GF-D8 (cell line): Measurements from ENCODE around the gene MAML2.
A peak's percentile ranks its signal among the peaks of the same experiment; 100 is the strongest.

Experiments used
- DNase-seq: peaks from one replicate; lab custom pipeline; 2025; lab: John Stamatoyannopoulos, UW

The MAML2 gene

DNA sequence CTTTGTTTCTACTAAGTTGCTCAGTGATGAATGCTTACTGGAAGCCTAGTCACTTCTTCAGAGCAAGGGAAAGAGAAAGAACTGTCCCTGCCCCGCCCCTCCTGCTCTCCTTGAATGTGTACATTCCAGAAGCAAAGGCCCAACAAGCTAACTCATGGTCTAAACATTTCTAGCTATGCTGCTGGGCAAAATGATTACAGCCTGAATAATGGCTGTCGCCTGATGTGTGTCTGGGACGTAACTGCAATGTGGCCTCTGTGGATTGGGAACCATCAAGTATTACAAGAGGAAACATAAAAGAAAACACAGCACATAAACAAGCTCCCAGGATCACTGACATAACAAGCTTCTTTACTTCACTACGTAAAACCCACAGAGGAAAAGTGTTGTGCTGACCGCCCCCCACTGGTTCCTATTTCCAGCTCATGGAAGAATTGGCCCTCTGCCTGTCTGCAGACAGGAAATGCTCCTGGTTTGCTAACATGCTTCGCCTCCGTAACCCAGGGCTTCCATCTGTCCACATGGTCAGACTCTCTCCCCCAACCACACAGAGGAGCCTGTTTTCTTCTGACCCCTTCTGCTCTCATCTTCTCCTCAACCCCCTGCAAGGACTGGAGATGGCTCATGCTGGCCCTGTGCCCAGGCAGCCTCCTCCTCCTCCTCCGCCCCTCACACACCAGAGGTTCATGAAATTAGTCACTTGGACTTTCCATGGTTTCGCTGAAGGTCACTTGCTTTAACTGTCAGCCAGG lies 187.2 kb downstream of the MAML2 start:
- DNase-seq = no peak

DNA sequence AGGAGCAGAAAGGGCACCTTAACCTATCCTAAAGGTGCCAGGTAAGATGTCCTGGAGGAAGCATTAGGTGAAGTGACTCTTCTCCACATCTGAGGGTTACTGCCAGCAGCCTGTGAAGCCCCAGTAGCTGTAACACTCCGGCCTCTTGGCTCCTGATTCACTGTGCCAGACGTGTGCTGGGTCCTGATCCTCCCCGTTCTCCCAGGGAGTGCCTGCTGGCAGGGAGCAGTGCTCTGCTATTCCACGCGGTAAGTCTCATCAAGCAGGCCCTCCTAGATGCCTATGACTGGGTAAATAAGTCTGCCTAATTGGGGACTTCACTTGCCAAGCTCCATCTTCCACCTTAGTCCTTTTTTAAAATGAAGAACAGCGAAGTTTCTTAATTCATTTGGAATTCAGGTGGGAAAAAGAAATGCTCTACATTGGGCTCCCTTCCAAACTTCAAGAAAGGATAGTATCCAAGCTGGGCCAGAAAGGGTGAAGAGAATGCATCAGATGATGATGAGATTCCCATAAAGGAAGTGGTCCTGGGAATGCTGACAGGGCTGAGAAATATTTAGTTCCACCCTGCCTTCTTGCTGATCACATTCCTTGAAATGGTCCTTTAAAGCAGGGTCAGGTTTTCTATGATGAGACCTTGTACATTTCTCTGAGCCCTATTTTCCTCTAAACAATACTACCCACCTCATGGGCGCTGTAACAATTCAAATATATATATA lies 188.0 kb downstream of the MAML2 start:
- DNase-seq = no peak

DNA sequence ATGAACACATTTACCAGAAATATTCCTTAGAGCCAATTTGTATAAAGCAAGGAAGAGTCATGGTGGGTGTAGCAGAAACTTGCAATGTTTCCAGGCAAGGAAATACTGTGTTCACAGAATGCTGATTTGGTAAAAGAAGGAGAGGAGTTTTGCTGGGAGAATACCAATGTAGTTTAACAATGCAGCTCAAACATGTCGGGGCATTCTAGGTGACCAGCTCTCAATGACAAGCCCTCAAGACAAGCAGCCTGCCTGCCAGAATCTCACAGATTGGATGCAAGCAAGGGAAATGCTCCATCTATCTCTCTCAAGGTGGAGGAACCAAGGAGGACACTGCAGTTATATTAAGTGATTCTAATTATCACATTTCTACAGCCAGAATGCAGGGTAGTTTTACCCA lies 190.4 kb downstream of the MAML2 start:
- no peak for DNase-seq

DNA sequence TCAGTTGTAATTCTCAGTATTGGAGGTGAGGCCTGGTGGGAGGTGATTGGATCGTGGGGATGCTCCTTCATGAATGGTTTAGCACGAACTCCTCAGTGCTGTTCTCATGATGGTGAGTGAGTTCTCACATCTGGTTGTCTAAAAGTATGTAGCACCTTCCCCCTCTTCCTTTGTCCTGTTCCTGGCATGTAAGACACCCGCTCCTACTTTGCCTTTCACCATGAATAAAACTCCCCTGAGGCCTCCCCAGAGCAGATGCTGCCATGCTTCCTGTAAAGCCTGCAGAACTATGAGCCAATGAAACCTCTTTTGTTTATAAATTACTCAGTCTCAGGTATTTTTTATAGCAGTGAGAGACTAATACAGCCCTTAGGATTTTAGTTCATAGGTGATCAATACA lies 191.5 kb downstream of the MAML2 start:
- DNase-seq = no peak

DNA sequence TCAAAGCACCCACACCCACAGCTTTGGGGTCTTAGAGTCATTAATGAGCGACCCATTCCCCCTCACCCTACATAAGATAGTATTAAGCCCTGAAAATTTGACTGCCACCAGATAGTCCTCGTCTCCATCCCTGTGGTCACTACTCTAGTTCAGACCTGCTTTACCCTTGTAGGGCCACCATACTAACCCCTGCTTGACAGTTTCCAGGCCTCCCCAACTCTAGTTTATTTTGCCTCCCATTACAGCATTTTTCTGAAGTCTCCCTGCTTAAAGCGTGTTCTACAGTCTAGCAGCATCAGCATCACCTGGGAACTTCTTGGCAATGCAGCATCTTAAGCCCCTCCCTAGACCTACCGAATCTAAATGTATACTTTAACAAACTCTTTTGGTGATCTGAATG lies 192.4 kb downstream of the MAML2 start:
- DNase-seq = no peak

DNA sequence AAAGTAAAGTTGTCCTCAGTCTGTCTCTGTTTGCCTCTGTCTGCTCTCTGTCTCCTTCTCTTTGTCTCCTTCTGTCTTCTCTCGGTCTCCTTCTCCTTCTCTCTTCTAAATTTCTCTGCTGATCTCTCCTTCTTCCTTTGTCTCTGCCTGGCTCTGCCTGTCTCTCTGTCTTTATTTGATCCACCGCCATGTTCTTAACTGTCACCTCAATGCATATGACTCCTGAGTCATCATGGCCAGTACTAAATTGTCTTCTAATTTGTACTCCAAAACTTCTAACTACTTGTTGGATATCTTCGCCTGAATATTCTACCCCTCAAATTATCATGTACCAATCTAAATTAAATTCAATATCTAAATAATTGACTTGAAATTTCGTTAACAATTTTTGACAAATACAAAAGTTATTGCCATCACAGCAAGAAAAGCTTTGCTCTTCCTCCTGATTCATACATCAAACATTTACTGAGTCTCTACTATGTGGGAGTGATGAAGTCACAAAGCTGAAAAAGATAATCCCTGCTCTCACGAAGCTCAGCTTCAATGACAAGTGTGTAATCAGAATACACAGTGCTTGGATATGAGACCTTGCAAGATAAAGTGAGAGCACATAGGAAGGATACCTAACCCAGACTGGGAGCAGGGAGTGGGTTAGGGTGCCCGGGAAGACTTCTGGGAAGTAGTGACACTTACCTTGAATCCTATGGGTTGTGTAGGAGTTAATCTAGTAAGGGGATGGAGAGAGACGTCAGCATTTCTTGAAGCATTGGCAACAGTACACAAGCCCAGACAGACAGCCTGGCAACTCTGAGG lies 193.0 kb downstream of the MAML2 start:
- no peak for DNase-seq

DNA sequence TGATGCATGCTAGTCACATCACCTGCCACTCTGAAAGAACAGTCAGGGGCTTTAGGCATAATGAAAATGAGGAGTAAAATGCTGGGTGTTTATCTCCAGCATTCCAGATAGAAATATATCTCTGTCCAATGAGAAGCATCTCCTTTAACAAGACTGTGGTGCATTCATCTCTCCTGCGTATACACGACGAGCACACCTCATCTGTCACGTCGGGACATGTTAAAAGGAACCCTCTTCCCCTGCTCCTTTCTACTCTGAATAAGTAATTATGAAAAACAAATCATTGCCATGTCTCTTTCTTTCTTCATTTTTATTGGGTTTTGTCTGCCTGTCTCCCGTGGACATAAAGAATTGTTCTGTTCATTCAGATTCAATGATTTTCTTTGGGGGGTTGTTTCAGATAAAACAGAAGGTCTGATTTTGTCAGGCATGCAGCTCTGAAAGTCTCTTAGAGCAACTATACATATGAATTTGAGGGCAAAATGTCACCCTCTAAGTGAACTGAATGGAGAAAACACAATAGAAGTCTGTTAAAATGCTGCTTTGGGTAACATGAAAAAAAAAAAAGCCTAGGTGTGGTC lies 195.0 kb downstream of the MAML2 start:
- DNase-seq = no peak

DNA sequence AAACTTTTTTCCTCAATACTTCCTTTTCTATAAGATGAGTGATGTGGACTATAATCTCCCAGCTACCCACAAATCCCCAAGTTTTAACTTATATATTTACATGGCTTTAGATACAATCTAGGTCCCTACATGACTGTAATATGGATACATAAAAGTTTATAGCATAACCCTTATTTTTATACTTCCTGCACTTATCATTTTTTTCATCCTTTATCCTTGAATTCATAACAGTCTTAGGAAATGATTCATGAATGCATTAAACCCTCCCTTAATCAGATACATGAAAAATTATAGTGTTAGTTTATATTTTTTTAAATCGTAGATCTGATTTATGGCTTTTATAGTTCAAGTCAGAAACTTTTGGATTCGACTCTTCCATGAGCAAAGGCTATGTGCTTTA lies 195.8 kb downstream of the MAML2 start:
- no peak for DNase-seq

DNA sequence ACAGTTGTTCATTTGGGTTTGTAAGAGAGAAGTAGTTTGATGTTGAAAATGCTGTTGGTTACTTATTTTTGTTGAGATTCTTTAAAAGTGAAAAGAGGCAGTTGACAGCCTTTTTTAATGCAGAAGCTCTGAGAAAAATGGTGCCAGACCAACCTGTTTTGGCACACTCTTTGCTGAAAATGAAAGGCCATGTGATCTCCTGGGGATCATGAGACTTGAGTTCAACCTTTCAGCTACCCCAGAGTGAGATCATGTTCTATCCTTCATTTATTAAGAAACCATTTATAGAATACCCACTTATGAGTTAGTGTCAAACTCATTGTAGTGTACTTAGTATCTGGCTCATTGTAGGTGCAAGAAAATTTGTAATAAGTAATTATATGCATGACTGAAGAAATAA lies 196.2 kb downstream of the MAML2 start:
- DNase-seq = no peak

DNA sequence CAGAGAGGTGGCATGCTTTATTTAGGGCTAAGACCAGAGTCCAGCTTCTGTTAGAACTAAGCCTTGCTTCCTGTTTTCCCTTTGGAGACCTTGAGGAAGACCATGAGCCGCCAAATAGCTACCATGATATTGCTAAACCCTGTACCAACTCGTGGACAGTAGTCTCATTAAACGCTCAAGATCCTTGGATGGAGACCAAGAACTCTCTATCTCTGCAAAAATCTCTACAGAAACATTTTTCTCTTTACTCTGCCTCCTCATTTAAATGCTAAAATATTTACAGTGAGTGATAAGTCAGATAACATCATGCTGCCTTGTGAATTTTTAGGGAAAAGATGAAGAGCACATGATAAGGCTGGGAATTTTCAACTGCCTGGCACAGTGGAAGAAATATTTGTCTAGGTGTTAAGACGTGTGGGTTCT lies 197.8 kb downstream of the MAML2 start:
- no peak for DNase-seq

DNA sequence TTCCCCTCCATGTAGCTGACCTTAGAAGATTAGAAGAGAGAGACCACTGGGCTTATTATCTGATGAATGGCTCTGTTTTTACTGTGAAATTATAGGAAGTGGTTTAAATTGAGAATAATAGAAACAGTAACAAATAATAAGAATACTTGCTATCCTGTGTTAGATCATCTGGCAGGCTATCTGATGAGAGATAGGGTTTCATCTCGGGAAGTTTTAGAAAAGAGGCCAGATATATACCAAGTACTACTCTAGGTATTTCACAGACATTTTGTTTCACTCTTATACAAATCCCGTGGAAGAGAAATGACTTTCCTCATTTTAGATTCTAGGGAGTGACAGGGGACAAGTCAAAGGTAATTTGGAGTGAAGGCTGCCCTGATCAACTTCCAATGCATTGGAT lies 198.4 kb downstream of the MAML2 start:
- no peak for DNase-seq

DNA sequence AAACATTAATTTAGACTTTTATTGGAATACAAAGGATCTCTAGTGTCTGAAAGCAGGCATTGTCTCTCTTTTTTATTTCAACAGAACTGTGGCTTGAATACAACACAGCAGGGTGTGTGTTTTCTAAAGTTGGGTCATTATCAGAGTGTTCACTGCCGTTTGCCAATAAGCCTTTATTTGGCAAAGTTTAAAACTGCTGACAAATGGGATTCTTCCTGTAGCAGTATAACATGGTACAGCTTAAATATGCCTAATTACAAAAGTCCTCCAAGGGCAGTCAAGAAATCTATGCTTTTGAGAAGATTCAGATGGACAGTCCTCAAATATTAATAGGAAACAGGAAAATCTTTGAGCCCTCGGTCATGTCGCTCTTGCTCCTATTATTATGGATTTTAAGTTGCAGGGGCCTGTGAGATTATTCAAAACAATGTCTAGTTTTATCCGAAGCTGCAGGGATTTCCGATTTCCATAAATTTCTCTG lies 199.9 kb downstream of the MAML2 start:
- no peak for DNase-seq

DNA sequence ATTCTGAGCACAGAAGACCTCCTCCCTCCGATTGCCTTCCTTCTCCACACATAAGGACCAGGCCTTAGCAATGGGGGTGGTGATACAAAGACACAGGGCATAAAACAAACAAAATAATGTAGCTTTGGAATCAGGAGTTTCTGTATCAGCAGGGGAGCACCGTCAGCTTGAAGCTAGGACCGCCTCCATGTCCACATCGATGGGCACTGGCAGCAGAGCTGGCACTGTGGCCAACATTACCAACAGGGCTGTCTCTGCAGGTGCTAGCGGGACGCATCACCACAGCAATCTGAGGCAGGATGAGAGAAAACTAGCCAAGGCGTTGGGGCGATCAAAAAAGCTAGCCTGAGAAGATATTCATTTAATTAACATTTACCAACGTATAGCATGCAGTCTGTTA lies 201.4 kb downstream of the MAML2 start:
- DNase-seq = no peak

DNA sequence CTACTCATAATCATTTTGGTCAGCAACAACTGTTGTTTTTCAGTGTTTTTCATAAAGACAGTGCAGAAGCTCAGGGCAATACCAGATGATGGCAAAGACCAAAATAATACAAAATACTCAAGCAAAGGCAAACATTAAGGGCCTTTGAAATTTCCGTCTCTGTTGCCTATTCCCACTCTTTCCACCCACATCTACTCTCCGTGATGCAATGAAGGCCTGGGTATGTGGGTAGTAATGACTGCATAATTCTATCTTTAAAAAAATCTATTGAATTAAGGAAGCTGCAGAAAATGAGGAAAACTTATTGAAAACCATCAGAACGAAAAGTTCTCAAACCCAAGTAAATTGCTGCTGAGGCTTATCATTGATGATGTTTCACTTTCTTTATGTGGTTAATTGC lies 203.3 kb downstream of the MAML2 start:
- DNase-seq = no peak

DNA sequence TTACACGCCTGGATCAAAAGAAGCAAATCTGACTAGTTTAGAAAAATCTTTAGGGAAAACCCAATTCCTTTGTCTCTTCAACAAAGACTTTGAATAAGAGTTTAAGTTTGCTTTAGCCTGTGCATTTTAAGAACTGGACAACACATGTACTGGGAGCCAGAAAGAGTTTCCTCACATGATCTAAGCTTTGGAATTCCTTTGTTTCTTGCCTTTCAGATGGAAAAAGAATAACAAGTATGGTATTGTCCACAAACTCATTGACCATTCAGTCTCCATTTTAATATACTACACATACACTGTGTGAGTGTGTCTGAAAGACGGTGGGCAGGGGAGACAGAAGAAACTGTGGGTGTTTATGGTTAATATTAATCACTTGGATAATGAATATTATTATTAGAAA lies 205.6 kb downstream of the MAML2 start:
- no peak for DNase-seq

DNA sequence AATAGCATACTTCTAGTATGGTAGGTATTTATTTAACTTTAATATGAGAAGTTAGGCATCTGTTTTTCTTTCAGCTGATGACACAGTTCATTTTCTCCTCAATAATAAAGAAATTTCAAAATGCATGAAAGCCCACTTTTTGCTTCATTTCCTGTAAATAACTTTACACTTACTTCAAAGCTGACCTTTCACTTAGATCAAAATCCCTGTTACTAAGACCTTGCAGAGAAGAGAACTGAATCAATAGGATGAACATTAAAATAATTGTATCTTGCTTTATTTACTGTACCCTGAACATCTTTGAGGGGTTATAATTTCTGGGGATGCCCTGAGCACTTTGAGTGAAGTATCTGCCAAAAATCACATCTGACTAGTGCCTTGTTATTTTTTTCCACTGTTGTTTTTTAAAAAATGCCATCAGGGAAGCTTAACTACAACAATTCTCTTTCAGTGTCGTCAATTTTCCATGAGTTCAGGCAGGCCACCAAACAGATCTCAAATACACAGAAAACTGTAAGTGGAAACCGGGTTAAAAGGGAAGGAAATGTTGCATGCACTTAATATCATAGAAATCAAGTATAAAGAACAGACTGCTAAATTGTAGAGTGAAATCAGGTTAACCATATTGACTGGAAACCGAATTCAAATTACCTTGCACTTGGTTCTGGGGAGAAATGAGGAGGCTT lies 206.2 kb downstream of the MAML2 start:
- no peak for DNase-seq

DNA sequence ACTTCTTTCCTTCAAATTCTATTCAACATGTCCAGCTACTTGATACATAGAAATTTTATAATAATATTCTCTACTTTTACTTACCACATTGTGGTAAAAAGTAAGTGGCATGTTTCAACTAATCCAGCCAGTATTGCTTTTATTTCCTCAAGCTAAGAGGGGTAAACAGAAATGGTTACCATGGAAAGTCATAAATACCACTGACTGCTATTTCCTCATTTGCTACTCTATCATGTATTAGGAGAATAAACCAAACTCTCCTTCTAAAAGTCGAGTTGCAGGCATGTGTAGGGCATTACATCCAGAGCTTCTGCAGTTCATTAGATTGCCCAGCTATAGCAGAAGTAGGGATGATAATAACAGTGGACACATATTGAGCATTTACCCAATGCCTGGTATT lies 208.4 kb downstream of the MAML2 start:
- DNase-seq = peak; percentile 3

DNA sequence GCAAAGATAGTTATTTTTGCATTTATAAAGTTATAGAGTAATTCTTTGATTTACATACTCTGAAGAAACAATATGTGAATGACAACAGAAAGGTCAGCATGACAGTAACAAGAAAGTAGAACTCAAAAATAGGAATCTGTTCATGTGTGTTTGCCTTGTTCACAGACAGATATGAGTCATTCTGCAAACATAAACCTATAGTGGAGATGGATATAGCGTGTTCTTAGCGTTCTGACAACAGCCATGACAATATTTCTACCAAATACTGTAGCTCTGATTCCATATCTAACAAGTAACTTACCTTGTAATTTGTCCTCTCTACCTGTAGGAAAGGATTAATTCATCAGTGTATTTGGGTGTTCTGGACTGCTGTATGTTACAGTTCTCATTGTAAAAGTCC lies 210.6 kb downstream of the MAML2 start:
- no peak for DNase-seq

DNA sequence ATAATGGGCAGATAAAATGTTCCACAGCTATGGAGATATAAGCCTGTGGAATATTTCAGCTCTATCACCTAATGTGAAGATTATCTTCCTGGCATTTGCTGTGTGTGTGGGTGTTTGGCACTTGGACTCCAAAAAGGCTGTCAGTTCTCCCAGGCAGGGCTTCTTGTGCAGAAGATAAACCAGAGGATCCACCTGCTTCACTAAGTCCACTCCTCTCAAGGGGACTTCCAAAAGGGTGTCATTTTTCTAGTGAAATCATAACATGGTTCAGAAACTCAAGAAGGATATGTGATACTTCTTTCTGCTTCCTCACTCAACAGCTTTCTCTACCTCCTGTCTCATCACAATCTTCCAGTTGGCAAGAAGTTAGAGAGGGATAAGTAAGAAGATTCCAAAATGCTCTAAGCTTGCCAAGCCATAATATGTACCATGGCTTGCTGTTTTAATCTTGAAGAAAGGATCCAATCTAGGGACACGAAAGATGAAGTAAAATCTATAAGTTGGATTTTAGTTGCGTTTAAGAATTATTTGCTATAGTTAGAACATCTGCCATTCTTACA lies 212.9 kb downstream of the MAML2 start:
- DNase-seq = no peak

DNA sequence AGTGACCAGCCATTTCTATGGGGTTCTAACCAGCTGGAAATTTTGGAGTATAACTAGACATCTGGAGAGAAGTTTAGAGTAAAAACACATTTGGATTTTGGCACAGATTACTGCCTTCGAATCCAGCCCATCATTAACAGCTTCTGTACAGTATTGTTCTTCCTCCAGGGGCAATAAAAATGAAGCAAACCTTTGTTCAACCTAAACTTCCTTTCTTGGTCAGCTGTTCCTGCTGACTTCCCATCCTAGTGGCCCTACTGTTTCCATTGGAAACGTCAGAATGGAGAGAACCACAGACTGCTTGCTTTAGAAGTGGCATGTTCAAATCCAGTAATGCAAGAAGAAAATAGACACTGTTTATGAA lies 215.4 kb downstream of the MAML2 start:
- no peak for DNase-seq

DNA sequence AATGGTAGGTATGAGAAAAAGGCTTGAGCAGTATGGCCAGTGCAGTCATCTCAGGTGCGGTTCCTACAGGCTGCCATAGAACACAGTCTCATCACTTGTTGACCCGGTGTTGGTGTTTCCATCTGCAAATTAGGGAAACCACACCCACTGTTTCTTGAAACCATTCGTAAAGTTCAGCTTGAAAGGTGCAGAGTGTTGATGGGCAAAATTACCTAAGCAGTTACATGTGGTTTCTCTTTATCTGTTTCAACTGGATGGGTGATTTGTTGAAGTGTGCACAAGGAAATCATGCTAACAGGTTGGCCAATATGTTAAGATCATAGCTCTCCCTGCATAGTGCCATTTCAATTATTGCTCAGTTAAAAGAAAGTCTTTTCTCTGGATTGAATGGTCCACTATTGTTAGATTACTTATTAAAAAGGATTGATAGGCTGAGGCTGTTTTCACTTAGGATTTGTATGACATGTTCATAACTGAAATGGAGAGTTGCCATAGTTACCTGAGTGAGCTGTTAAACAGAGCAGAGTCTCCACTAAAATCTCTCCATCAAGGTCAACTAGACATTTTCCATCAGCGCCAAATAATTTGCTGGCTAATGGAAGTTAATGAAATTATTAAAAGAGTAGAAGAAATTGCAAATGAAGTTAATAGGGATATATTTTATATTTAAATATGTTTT lies 215.9 kb downstream of the MAML2 start:
- no peak for DNase-seq
